GM20000 (cell line): ENCODE results near the gene DCLK1.

Experiments
- DNase-seq: peaks from one replicate; pipeline ENCODE4 v3.0.0; 2012; ENCODE audit warnings: low spot score
- TF ChIP-seq, protein P1 (sequence below): IDR thresholded peaks from 2 replicates; pipeline ENCODE4 v1.5.1; 2012; ENCODE audit warnings: mild to moderate bottlenecking, control low read depth; ENCODE audit errors: extremely low read depth, missing control alignments

The DCLK1 gene

DNA sequence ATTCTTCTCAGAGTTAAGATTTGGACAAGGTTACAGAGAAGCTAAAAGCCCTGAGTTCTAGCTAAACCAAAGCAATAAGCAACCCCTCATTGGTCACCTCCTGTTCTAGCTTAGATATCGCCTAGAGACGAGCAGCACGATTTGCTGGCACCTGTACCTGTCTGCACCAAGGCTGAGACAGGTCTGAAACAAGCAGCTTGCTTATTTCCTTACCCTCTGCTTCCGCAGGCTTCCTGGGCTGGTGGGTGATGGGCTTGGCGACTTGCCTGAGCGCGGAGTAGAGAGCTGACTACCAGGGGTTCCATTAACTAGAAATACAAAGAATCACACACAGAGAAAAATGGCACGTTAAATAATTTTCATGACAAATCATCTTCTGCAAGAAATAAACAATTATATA lies 276.9 kb downstream of the DCLK1 start:
- TF ChIP-seq, protein P1, sequence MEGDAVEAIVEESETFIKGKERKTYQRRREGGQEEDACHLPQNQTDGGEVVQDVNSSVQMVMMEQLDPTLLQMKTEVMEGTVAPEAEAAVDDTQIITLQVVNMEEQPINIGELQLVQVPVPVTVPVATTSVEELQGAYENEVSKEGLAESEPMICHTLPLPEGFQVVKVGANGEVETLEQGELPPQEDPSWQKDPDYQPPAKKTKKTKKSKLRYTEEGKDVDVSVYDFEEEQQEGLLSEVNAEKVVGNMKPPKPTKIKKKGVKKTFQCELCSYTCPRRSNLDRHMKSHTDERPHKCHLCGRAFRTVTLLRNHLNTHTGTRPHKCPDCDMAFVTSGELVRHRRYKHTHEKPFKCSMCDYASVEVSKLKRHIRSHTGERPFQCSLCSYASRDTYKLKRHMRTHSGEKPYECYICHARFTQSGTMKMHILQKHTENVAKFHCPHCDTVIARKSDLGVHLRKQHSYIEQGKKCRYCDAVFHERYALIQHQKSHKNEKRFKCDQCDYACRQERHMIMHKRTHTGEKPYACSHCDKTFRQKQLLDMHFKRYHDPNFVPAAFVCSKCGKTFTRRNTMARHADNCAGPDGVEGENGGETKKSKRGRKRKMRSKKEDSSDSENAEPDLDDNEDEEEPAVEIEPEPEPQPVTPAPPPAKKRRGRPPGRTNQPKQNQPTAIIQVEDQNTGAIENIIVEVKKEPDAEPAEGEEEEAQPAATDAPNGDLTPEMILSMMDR, result no peak

DNA sequence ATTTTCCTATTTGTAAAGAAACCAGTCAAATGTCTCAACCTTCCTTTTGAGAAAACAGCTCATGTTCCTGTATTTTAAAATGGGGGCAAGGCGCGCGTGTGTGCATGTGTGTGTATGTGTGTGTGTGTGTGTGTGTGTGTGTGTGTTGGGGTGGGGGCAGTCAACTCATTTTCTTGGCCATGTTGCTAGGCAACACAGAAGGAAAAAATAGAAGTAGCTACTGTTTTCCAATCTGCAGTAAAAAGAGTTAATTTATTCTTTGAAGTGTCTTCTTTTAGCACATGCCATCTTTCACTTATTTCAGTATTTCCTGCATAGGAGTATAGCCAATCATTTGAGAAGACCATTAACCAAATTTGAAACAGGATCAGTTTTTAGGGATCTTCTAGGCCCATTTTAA lies 279.3 kb downstream of the DCLK1 start:
- TF ChIP-seq, protein P1, result no peak
- no peak for DNase-seq

More for the DNA sequence above, 276.9 kb downstream of the DCLK1 start:
- DNase-seq, result no peak

DNA sequence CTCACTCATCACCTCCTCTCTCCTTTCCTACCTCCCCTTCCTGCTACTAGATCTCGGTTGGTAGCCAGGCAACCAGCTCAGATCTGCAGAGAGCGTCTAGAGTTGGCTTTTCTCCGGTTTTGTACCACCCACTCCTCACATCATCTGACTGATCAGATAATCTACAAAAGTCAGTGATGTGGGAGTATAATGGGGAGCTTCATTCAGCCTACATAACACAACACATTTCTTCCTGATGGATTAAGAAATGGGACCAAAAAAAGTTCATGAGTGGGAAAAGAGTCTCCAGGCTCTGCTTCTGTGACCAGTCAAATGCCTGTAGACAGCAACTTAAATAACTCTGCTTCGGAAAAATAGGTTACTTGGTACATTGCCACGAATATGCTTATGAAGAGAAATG lies 279.8 kb downstream of the DCLK1 start:
- DNase-seq, result no peak
- TF ChIP-seq, protein P1, result no peak

DNA sequence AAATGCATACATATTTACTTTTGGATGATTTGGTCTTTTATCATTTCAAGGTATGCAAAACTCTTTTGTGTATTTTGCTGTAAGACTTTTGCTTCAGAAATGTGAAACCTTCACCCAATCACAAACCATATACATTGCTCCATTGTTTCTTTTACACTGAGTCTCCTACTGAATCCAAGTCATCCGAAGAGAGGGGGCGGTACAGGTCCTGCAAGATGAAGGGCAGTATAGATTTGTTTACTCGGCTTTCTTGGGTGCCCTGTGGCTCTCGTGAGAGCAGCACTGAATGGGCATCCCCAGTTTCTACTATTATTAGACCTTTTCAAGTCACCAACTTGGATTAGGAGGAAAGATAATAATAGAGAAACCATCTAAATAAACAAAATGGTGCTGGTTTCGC lies 280.6 kb downstream of the DCLK1 start:
- DNase-seq, result no peak
- TF ChIP-seq, protein P1, result no peak

DNA sequence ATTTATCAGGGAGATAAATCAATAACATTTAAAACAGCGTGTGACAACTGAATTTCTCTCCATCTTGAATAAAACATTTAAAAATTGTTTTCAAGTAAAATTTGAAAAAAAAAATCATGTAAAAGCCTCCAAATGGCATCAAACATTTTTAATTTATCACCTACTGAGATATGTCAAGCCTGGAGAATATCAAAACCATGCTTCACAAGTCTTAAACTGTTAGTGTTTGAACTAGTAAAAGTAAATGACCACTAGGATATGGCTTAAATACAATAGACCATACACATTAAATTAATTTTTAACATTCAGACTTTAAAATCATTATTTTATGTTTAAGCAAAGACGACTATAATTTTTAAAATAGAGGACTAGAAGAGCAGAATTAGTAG lies 281.9 kb downstream of the DCLK1 start:
- TF ChIP-seq, protein P1, result no peak
- no peak for DNase-seq

DNA sequence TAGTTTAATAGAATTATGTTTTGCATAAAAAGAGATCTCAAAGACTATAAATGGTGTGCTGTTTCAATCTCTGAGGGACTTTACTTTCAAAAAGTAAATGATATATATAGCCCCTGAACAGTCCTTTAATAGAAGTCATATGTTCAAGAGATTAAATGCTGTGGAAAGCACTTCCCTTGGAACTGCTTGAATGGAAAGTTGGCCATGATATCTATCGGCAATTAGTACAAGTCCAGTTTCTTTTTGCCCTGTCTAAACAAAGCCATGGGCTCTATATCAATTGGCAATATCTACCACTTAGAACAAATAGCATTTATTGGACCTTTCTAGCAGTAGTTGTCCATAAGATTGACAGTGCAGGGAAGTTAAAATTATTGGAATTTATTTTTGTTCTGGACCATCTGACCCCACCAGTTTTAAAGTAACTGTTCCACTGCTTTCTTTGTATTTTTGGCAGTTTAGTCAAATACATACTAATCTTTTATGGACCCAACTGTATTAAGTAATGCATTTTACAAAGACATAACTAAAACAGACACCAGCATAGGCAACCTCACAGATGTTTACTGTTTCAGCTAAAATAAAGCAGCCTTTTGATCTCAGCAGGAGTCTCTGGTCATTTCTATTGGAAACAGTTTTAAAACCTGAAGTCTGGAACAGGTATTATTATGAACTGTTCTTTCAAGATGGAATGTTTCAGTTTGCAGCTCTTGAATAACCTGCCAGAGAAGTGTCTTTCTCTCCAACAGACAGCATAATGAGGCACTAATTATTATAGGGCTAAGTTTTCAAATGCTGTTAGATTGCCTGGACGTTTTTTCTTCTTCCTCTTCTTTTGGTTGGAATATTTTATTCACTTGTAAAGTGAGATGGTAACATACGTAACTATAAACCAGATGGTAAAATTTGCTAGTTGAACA lies 282.6 kb downstream of the DCLK1 start:
- no peak for DNase-seq
- TF ChIP-seq, protein P1, result no peak

DNA sequence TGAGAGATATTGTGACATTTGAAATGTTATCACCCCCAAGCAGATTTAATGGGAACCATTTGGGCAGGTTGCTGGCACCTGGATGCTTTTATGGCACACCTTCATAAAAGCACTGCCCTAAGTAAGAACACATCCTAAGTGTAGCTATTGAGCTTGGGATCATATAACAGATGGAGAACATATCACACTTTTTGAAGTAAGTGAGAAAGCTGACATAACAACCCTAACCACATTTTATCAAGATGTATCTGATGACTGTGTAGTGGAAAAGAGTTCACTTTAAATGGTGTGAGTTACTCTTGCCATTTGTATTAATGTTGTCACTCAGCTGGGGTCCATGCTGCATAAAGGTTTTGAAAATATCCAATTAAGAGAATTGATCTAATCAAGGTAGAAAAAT lies 287.9 kb downstream of the DCLK1 start:
- no peak for DNase-seq
- TF ChIP-seq, protein P1, result no peak
